Stimulated activated CD8-positive, alpha-beta memory T cell treated with anti-CD3 and anti-CD28 coated beads, Interleukin-15, amount 100 ng/mL, for 4 hours (primary cell): ENCODE measurements around the gene APEX2.
"Not testable (repeated sequence)": the region's sequence is repeated elsewhere in the genome, so short reads cannot be mapped to it uniquely, and the experiment has no call there.

ENCODE experiments used
- DNase-seq, 2 donors: peaks; one replicate each; pipeline ENCODE4 v3.0.0-alpha.2; 2020; ENCODE audit warnings: low read depth in 2 of 2

APEX2 gene, protein sequence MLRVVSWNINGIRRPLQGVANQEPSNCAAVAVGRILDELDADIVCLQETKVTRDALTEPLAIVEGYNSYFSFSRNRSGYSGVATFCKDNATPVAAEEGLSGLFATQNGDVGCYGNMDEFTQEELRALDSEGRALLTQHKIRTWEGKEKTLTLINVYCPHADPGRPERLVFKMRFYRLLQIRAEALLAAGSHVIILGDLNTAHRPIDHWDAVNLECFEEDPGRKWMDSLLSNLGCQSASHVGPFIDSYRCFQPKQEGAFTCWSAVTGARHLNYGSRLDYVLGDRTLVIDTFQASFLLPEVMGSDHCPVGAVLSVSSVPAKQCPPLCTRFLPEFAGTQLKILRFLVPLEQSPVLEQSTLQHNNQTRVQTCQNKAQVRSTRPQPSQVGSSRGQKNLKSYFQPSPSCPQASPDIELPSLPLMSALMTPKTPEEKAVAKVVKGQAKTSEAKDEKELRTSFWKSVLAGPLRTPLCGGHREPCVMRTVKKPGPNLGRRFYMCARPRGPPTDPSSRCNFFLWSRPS

DNA sequence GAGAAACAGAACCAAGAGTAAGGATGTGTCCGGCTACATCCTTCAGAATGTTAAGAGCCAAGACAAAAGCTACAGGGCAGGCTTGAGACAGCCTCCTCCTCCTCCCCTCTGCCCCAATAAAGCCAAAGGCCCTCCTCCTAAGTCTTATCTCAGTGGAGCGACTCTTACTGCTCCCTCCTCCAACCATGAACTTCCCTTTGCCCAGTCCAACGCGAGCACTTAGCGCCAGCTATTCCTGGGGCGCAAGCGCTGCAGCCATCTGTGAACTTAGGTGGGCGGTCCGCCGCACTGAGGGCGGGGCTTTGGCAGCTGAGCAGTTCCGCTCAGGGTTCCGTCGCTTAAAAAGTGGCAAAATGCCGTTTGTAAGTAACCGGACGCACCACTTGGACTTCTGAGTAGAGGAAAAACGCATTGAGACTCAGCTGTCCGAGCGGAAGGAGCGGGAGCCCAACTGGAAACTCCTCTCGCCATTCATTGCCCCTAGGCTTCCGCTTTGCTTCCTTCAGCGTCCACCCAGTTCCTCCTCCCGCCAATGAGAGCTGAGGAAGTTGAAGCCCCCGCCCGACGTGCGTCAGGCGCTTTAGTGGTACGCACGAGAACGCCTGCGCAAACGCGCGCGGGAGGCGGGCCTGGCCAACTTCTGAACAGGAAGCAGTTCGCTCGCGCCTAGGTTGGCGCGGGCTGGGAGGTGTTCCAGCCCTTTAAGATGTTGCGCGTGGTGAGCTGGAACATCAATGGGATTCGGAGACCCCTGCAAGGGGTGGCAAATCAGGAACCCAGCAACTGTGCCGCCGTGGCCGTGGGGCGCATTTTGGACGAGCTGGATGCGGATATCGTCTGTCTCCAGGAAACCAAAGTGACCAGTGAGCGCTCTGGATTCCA is at the start of gene APEX2:
Gene APEX2, plus strand, starts transcription at position 647 of the 882 bp plus-strand sequence. Its CDS starts 60 bp downstream, at position 707.
- peak; percentile 73 to 78 for DNase-seq

DNA sequence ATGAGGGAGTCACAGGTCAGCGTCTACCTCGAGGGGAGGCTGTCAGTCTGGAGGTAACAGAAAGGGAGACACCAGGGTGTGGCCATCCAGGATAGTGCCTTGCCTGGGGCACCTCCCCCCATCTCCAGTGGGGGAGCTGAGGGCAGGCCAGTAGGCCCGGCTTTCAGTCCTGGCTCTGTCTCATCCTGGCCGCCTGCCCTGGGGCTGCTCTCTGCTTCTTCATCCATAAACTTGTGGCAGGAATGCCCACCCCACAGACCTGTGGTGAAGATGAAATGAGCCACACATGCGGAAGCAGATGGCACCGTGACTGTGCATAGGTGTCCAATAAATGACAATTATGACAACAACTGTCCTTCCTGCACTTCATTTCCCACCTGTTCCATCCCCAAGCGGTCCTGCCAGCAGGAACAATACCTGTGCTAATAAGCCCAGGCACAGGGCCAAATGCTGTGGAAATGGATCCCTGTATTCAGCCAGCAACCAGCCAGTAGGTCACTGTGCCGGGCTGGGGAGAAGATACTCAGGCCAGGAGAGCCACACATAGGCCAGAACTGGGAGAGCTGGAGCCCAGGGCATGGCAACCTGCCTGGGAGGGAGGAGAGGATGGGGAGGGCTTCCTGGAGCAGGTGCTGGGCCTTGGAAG is 49.3 kb upstream of the APEX2 start:
- DNase-seq, result no peak

DNA sequence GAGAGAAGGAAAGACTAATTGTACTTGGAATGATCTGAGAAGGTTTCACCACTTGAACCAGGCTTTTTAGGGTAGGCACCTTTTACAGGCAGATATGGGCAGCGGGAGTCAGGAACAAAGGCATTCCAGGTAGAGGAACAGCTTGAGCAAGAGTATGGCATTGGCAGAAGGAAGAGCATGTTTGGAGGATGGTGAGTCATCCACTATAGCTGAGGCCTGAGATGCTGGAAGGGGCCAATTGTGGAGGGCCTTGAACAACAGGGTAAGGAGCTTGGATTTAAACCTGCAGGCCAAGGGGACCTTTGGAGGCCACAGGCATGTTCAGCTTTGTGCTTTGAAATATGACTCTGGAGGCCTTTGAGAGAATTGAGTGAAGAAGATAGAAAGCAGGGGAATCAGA is 38.4 kb upstream of the APEX2 start:
- no peak for DNase-seq

DNA sequence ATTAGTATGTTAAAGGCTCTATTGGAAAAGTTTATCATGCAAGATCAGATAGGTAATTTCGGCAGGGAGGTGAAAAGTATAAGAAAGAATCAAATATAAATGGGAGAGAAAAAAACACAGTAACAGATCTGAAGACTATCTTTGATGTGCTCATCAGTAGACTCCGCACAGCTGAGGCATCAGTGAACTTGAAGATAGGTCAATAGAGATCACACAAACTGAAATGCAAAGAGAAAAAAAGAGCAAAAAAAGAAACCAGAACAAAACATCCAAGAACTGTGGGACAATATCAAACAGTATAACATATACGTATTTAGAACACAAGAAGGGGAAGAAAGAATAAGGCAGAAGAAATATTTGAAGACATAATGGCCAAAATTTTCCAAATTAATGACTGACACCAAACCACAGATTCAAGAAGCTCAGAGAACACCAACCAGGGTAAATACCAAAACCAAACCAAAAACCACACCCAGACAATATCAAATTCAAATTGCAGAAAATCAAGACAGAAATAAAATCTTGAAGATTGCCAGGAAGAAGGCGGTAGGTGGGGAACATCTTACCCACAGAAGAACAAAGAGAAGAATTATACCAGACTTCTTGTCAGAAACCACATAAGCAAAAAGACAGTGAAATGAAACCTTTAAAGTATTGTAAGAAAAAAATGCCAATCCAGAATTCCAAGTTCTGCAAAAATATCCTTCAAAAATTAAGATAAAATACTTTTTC is 35.2 kb upstream of the APEX2 start:
- DNase-seq, result no peak

DNA sequence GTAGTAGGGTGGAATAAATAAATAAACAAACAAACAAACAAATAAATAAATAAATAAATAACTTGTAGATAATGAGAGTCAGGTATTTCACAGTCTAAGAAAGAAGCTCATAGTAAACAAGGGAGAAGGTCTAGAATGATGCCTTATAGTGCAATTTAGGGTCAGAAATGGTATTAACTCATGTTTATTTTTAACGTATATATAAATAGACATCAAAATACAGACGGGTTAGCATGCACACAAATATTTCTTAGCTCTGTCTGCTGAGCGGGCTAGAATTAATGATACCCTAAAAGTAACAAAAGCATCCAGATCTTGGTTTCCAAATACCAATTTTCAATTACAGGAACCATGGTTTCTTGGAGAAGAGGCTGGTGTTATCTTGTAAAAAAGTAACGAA is 22.8 kb upstream of the APEX2 start:
- no peak for DNase-seq

DNA sequence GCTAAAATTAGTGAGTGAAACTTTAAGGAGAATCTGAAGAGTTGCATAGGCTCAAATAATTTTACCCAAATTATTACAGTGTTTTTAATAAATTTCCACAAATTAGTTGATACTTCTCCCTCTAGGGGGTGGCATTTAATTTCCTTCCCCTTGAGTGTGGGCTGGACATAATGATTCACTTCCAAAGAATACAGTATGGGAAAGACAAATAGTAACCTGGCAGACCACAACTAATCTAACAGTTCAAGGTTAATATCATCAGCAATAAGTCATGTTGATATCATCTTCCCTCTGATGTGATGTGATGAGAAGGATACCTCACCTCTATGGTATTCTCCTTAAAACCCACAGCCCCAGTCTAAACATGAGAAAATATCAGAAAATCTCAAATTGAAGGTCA is 21.7 kb upstream of the APEX2 start:
- no peak for DNase-seq

DNA sequence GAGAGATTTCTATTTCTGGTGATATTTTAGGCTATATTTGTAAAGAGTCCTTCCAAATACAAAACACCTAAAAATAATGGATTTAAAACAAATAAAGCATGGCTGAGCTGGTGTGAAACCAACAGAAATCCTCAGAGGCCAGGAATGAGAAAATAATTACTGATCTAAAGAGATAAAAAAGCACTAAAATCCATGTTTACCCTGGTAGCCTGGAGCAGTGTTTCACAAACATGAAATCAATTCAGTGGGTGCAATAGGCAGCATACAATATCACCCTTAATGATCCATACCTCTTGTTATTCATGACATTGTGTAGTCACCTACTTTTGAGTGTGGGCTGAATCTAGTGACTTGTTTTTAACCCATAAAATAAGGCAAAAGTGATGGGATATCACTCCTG is 20.7 kb upstream of the APEX2 start:
- DNase-seq, result no peak

DNA sequence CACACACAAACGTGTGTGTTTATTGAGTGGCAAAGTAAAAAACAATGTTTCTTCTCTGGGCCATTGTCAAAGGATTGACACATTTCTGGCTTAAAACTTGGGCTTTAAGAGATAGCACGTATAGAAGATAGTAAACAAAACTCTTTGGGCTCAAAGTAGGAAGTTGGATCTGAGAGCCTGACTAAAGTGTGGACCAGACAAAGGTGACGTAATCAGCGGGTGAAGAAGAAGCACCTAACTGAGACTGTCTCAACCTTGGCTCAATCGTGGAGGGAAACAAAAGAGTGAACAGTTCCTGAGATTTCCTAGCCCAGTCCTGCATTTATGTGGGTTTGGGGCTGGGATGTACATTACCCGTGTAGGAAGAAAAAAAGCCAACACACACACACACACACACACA is 19.8 kb upstream of the APEX2 start:
- DNase-seq, result no peak

DNA sequence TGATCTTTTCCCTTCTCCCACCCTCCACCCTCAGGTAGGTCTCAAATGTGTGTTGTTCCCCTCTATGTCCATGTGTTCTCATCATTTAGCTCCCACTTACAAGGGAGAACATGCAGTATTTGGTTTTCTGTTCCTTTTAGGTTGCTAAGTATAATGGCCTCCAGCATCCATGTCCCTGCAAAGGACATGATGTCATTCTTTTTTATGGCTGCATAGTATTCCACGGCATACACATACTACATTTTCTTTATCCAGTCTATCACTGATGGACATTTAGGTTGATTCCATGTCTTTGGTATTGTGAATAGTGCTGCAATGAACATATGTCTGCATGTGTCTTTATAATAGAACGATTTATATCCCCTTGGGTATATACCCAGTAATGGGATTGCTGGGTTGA is 16.9 kb upstream of the APEX2 start:
- DNase-seq, result not testable (repeated sequence)

DNA sequence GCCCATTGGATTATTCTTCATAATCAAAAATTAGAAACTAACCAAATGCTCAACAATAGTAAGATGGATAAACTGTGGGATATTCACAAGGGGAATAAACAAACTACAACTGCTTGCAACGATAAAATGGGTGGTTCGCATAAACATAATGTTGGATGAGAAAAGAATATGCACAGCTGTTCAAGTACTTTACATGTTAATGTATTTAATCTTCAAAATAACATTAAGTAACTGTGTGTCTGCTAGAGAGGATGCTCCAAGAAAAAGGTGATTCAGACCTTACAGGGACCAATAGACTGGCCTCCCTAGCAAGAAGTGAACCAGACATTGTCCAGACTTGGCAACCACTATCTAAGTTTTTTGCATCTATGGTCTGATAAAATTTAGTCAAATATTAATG is 8.5 kb upstream of the APEX2 start:
- DNase-seq, result no peak

DNA sequence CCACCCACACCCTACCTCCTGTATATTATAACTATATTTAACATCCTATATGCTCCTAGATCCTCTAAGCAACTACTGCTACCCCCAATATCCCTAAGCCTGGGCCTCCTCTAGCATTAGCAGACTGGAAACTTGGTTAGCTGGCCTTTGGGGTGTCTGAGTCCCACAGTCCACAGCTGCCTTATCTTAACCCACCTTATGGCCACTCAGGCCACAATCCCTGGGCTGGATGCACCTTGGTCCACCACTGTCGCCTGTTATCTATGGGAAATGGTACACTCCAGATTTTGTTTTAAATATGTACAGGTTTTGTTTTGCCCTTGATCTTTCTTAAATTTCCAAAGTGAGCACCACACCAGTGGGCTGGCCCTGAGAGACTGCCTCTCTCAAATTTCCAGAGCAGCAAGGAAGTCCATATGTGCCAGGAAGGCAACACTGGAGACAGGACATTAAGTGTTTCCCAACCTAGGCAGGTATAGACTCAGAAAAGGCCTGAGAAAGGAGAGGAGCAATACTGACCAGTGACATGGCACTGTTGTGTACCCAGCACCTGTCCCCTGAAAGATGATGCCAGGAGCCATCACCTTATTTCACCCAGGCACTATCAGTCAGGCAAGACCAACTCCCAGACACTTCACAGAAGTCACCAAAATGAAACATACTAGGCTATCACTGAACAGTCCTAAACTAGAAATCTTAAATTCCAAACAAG is 7.1 kb upstream of the APEX2 start:
- no peak for DNase-seq

DNA sequence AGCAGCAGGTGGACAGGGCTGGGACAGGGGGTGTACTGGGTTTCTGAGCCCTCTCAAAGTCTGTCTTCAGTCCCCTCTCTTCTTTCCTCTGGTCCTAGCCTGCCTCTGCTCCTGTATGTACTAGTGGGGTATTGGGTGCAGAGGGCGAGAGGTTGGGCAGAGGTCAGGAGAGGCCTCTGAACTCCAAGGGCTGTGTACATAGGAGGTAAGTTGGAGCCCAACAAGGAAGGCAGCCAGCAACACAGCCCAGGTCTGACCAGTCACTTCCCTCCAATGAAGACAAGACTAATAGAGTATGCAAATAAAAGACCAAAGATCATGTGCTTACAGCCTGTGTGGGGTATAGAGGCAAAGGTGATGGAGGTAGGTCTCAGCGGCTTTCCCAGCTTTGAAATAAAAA is 6.1 kb upstream of the APEX2 start, which contains the start of gene PFKFB1:
Gene PFKFB1, minus strand, starts transcription at position 90 of the 400 bp plus-strand sequence. CDS start 181 bp downstream, outside the sequence.
- no peak for DNase-seq

DNA sequence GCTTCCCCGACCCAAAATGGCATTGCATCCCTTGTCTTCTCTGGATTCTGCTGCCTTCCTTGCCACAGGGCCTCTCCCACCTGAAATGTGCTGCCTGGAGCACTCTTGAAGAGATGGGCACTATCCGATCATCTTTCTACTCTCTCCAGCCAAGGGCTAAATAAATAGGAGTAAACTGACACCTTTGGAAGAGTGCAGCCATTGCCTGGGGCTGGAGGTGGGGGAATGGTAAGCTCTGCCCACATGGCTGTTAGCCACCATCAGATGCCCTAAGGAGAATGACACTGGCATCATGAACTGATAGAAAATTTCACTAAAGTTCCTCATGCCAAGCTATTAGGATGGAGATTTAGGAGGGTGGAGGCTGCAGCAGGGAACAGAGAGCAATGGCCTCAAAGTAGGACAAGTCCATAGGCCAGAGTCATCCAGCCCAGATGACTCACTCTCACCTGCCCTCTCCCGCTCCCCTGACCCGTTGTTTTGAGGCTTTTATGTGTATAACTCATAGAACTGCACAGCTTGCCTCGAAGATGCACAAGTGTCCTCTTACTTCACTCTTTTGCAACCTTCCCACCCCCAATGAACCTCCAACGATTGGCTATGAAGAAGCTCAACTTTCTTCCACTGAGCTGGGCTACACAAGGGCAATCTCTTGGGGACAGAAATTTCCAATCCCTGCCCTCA is 5.4 kb upstream of the APEX2 start:
- no peak for DNase-seq

DNA sequence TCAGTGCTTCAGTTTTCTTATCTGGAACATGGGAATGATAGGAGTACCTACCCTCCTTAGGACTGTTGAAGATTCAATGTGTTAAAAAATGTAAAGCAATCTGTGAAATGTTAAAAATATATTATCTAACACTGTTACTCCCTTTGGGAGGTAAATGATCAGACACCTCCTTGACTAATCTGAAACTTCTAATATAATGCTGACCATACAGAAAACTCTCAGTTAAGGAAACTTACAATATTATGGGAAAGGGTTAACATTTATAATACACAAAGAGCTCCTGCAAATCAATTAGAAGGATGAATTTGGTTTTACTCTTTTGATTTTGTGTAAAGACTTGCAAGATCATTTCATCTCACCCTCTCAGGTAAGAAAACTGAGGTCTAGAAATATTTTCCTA is 4.5 kb upstream of the APEX2 start:
- no peak for DNase-seq

DNA sequence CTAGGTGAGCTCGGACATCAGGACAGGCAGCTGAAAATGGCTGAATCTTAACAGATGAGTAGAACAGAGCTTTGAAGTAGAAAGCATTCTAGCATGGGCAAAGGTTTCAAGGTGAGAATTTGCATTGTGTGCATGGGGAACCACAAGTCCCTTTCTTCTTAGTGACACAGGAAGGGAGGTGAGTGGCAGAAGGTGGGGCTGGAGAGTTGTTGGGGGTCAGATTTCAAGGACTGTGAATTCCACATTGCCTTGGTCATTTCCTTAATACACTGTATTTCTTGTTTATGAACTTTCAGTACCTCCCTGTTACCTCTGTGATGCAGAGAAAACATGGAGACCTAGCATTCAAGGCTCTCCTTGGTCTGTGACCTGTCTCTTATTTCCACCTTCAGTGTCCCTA is 4.1 kb downstream of the APEX2 start:
- no peak for DNase-seq

DNA sequence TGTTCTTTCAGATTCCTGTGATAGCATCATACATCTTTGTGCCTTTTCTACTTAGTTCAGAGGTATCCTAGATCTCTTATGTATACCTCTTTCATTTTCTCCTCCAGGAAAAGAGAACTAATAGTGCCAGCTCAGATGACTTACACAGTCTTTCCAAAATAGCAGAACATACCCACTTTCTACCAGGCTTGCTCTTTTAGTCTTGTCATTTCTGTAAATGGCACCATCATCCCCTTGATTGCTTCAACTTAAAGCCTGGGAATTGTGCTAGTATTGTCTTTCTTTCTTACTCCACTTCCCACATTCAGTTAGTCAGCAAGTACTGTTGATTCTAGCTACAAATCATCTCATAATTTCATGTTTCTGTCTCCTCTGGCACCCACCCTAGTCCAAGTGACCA is 5.1 kb downstream of the APEX2 start:
- no peak for DNase-seq

DNA sequence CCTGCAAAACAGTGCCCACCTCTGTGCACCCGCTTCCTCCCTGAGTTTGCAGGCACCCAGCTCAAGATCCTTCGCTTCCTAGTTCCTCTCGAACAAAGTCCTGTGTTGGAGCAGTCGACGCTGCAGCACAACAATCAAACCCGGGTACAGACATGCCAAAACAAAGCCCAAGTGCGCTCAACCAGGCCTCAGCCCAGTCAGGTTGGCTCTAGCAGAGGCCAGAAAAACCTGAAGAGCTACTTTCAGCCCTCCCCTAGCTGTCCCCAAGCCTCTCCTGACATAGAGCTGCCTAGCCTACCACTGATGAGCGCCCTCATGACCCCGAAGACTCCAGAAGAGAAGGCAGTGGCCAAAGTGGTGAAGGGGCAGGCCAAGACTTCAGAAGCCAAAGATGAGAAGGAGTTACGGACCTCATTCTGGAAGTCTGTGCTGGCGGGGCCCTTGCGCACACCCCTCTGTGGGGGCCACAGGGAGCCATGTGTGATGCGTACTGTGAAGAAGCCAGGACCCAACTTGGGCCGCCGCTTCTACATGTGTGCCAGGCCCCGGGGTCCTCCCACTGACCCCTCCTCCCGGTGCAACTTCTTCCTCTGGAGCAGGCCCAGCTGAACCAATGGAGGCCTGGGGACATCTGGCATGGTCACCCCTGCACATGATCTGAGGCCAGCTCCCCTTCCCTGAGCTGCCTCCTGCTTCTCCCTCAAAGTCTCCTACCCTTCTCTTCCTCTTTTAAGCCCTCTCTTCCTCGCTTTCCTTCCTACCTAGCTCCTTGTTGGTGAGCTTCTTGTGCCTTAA is 6.9 kb downstream of the APEX2 start:
- no peak for DNase-seq

DNA sequence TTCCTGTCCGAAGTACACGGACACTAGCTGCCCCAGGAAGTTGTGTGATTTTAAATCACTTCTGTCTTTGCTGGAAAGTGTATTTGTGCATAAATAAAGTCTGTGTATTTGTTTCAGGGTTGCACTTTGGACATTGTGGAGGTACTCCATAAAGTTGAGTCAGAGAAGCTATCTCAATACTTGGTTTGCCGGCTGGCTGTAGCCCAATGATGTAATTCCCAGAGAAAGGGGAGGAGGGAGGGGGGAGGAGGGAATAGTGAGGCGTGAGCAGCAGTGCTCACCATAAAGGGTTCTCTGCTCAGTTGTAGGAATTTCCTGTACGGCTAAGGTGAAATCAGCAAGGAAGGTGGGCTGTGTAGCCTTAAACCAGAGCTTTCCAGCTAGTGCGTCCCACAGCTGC is 7.5 kb downstream of the APEX2 start:
- DNase-seq, result no peak
